K562 (cell line): ENCODE results near the gene GP1BA. TPM values are rescaled to one million over a fixed set of nuclear protein-coding genes. Genes with fewer than 3 reads are reported as not detected.
A peak's percentile ranks its signal among the peaks of the same experiment; 100 is the strongest.

ENCODE experiments used
- ARHGAP35 ChIP-seq: fragments of 450-650 bp; IDR thresholded peaks from 2 replicates; pipeline ENCODE4 v1.6.1; 2018; ENCODE audit not compliant: partially characterized antibody
- ARID2 ChIP-seq: fragments of 450-650 bp; IDR thresholded peaks from 2 replicates; pipeline ENCODE4 v1.6.1; 2017; ENCODE audit warnings: antibody characterized with exemption, mild to moderate bottlenecking
- ATF4 ChIP-seq: fragments of 450-650 bp; formaldehyde crosslinking; IDR thresholded peaks from 2 replicates; pipeline ENCODE4 v1.4.0; 2022; ENCODE audit warnings: mild to moderate bottlenecking, moderate library complexity
- BCLAF1 ChIP-seq, 2 experiments: fragments of 450-650 bp in 1 of 2; IDR thresholded peaks; 2 replicates each; pipeline ENCODE4 v1.6.1; 2011 to 2017; ENCODE audit warnings: low read depth in 2 of 2, antibody characterized with exemption in 1 of 2, borderline replicate concordance in 1 of 2, low read length in 1 of 2, mild to moderate bottlenecking in 1 of 2, mixed read lengths in 1 of 2; ENCODE audit not compliant: control insufficient read depth in 1 of 2
- CGGBP1 ChIP-seq: fragments of 250-450 bp; sonication (Bioruptor Pico); IDR thresholded peaks from 2 replicates; pipeline ENCODE4 v1.9.0; 2021; ENCODE audit warnings: mild to moderate bottlenecking
- HDAC6 ChIP-seq: IDR thresholded peaks from 2 replicates; pipeline ENCODE4 v1.6.1; 2012; ENCODE audit warnings: low read depth, mild to moderate bottlenecking, control low read depth, inconsistent platforms, low read length, moderate library complexity
- HMGXB4 ChIP-seq: sonication (generic); formaldehyde crosslinking; IDR thresholded peaks from 2 replicates; pipeline ENCODE4 v1.8.1; 2023; ENCODE audit warnings: mild to moderate bottlenecking, missing genetic modification reagents
- MCM7 ChIP-seq, 2 experiments: fragments of 450-650 bp; IDR thresholded peaks; 2 replicates each; pipeline ENCODE4 v1.6.1; 2016 to 2018
- MLLT1 ChIP-seq, 2 experiments: fragments of 450-650 bp; IDR thresholded peaks; 2 replicates each; pipeline ENCODE4 v1.6.1; 2016
- NELFE ChIP-seq: IDR thresholded peaks from 2 replicates; pipeline ENCODE4 v1.6.1; 2011; ENCODE audit warnings: mild to moderate bottlenecking; ENCODE audit not compliant: insufficient read depth, insufficient read length
- POU5F1 ChIP-seq: fragments of 150-350 bp; IDR thresholded peaks from 2 replicates; pipeline ENCODE4 v1.6.1; 2014; ENCODE audit warnings: borderline replicate concordance, low read length, low read depth, mild to moderate bottlenecking; ENCODE audit not compliant: partially characterized antibody
- RBM17 ChIP-seq: fragments of 200-400 bp; formaldehyde crosslinking; IDR thresholded peaks from 2 replicates; pipeline ENCODE4 v1.6.1; 2017; ENCODE audit warnings: low read depth, mild to moderate bottlenecking, low read length, borderline replicate concordance
- RBM34 ChIP-seq: fragments of 200-400 bp; formaldehyde crosslinking; IDR thresholded peaks from 2 replicates; pipeline ENCODE4 v1.6.1; 2018; ENCODE audit warnings: low read length, borderline replicate concordance; ENCODE audit not compliant: insufficient read depth
- YY1 ChIP-seq, 3 experiments: IDR thresholded peaks; 2 replicates each; pipeline ENCODE4 v1.6.1; 2011; ENCODE audit warnings: low read length in 2 of 3, mild to moderate bottlenecking in 2 of 3, moderate library complexity in 2 of 3, borderline replicate concordance in 1 of 3, control low read depth in 1 of 3, low read depth in 1 of 3; ENCODE audit not compliant: insufficient read depth in 3 of 3, insufficient replicate concordance in 2 of 3, control insufficient read depth in 1 of 3, insufficient read length in 1 of 3; ENCODE audit errors: extremely low read depth in 1 of 3
- ZBTB1 ChIP-seq: sonication (generic); formaldehyde crosslinking; IDR thresholded peaks from 2 replicates; pipeline ENCODE4 v1.8.1; 2023; ENCODE audit warnings: missing genetic modification reagents, low read depth, mild to moderate bottlenecking, borderline replicate concordance
- ZC3H8 ChIP-seq: fragments of 450-650 bp; IDR thresholded peaks from 2 replicates; pipeline ENCODE4 v1.6.1; 2017
- ZNF316 ChIP-seq: fragments of 450-650 bp; IDR thresholded peaks from 2 replicates; pipeline ENCODE4 v1.6.1; 2016
- ZNF57 ChIP-seq: fragments of 450-650 bp; formaldehyde crosslinking; IDR thresholded peaks from 2 replicates; pipeline ENCODE4 v1.4.0; 2020; ENCODE audit warnings: mild to moderate bottlenecking, moderate library complexity
- ZNF668 ChIP-seq: fragments of 250-450 bp; sonication (Bioruptor Pico); IDR thresholded peaks from 2 replicates; pipeline ENCODE4 v1.8.0; 2022; ENCODE audit warnings: mild to moderate bottlenecking, inconsistent platforms
- polyA plus RNA-seq, 8 experiments: library from polyadenylated mRNA; depleted of rRNA in 4 of 8; stranded (reverse) in 5 of 8; unstranded in 3 of 8; fragments of >200 nt; fragmentation: Nextera tagmentation in 2 of 8; fragmentation: Illumina TruSeq in 1 of 8; extraction: Ambion mirVana in 2 of 8; extraction: Trizol in 1 of 8; gene quantifications; 2 replicates each; pipeline versions ENCODE4 v1.2.1 to v1.2.3, GENCODE V29; 2011 to 2014; ENCODE audit warnings: inconsistent platforms in 1 of 8, missing spikeins in 1 of 8
- total RNA-seq, 7 experiments: library from RNA; depleted of rRNA in 6 of 7; stranded (reverse); fragments of >200 nt in 6 of 7; fragmentation: Illumina TruSeq in 2 of 7; extraction: Trizol in 2 of 7; gene quantifications; 2 replicates each; pipeline versions ENCODE4 v1.2.1 to v1.2.3, GENCODE V29; 2011 to 2021; ENCODE audit warnings: low replicate concordance in 1 of 7

GP1BA gene
- total and polyA plus RNA-seq, 9 of the 15 experiments (the other 6 are each of a cell fraction or from before 2014, with no cell fraction given) = 0.01 TPM; not detected in 8

- TF ChIP-seq ARHGAP35 = peak; percentile 41
- no peak for TF ChIP-seq ZNF316
- TF ChIP-seq MLLT1 (IDR thresholded peaks at IDR 0.05) = peak; percentile 37 to 63; a peak in 1 of 4 replicates
- no peak for TF ChIP-seq NELFE
- no peak for TF ChIP-seq ZBTB1 (CRISPR knock-in tag)
- no peak for TF ChIP-seq ZC3H8
- no peak for TF ChIP-seq HMGXB4 (CRISPR knock-in tag)
- no peak for TF ChIP-seq POU5F1
- TF ChIP-seq RBM17 = no peak
- no peak for TF ChIP-seq ATF4
- peak in 1 of 3 experiments; percentile 33 for TF ChIP-seq YY1 (IDR thresholded peaks at IDR 0.05; ENCODE audit: borderline replicate concordance in 1 of 3, control insufficient read depth in 1 of 3, extremely low read depth in 1 of 3, insufficient read depth in 3 of 3, insufficient read length in 1 of 3, insufficient replicate concordance in 2 of 3, low read depth in 1 of 3, low read length in 2 of 3)
- TF ChIP-seq RBM34 = no peak
- no peak for TF ChIP-seq ZNF57 (CRISPR knock-in tag)
- no peak for TF ChIP-seq ZNF668 (CRISPR knock-in tag)
- 0 out of 4 replicates have a peak, but pooled peaks of 1 of the 2 experiments have one; percentile 17 for TF ChIP-seq BCLAF1 (IDR thresholded peaks at IDR 0.05; ENCODE audit: borderline replicate concordance in 1 of 2, control insufficient read depth in 1 of 2, low read depth in 2 of 2, low read length in 1 of 2)
- TF ChIP-seq MCM7 (IDR thresholded peaks at IDR 0.05) = peak in 1 of 2 experiments; percentile 68; a peak in 1 of 4 replicates
- no peak for TF ChIP-seq HDAC6
- TF ChIP-seq CGGBP1 (CRISPR knock-in tag) = no peak
- TF ChIP-seq ARID2 = 0 out of 2 replicates have a peak, but pooled peaks have one; percentile 15
Observed at GRCh38 chr17:4908711-4909496, 23.2 kb upstream of the GP1BA start (continued).
